Anterior cingulate cortex (tissue), 58 donors: ENCODE data around the gene KLHL40.

ENCODE experiments used
- DNase-seq, 58 donors: peaks; one replicate each; lab custom pipeline; 2025; lab: John Stamatoyannopoulos, UW

Gene KLHL40

GRCh38 chr3:42700366-42701288 lies 15.3 kb downstream of the KLHL40 start:
- DNase-seq, result peak in 2 of 58 donors; percentile 40 to 58

- peak in 56 of 58 donors; percentile 14 to 90 (median 70) for DNase-seq
These were observed 16.2 kb downstream of the KLHL40 start for GRCh38 chr3:42701371-42702065.

- DNase-seq, result peak in 47 of 58 donors; percentile 21 to 81 (median 52)
These were observed 17.0 kb downstream of the KLHL40 start, which contains the start of gene HHATL for GRCh38 chr3:42702066-42702951. TSS of gene HHATL (minus strand) at chr3:42702798. CDS start at chr3:42700826, 1,972 bp downstream.

- DNase-seq, result no peak
These were observed 17.8 kb downstream of the KLHL40 start for GRCh38 chr3:42702982-42703694.

GRCh38 chr3:42703695-42704025 lies 18.3 kb downstream of the KLHL40 start:
- no peak for DNase-seq

- DNase-seq, result no peak
These were observed 19.0 kb downstream of the KLHL40 start for GRCh38 chr3:42704136-42704841.

- no peak for DNase-seq
These were observed 19.9 kb downstream of the KLHL40 start for GRCh38 chr3:42705058-42705767.

GRCh38 chr3:42705962-42706585 lies 20.7 kb downstream of the KLHL40 start:
- no peak for DNase-seq

- DNase-seq, result no peak
These were observed 21.6 kb downstream of the KLHL40 start for GRCh38 chr3:42706721-42707619.

GRCh38 chr3:42707620-42708355 lies 22.5 kb downstream of the KLHL40 start:
- DNase-seq, result no peak

- no peak for DNase-seq
These were observed 23.3 kb downstream of the KLHL40 start for GRCh38 chr3:42708611-42709151.

- no peak for DNase-seq
These were observed 24.3 kb downstream of the KLHL40 start for GRCh38 chr3:42709621-42710020.

- DNase-seq, result no peak
These were observed 25.1 kb downstream of the KLHL40 start for GRCh38 chr3:42710323-42711021.

- no peak for DNase-seq
These were observed 26.4 kb downstream of the KLHL40 start for GRCh38 chr3:42711491-42712343.

GRCh38 chr3:42712344-42712648 lies 27.0 kb downstream of the KLHL40 start:
- no peak for DNase-seq
